ENCODE data around the gene PPP4R3A.

The PPP4R3A gene

DNA sequence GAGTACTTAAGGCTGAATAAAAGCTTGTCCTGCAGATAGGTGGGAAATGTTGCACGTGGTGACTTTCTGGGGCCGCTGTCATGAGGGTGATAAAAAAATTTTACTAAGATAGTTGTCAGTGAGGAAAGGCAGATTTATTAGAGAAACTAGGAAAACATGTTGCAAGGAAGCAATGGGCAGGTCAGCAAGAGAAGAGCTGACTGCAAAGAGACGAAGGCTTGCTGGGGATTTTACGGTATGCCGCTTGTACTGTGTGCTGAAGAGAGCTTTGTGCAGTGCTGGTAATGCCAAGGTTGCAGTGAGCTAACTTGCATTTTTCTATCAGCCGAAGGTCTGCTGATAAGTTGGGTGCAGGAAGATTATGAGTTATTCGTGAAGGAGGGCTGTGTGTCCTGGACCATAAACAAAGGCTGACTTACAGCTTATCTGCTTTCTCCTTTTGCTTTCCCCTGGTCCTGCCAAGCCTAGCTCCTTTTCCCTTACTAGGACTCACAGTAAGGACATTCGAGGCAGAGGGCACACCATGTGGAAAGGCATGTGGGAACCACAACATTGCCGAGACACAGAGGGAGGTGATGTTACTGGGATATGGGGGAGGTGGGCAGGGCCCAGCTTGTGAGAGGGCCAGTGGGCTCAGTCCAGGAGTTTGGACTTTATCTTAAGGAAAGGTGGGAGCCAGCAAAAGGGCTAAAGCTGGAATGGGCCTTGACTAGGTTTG is 85.1 kb downstream of the PPP4R3A start:
- DNase-seq (ENCODE audit: low read depth) = no peak
- in situ Hi-C loops (cut with HindIII; ENCODE audit: low sequenced_read_pairs) = loop anchor here (5.0 kb wide), 1 partner anchor 78 kb away; no protein-coding TSS in a partner anchor
- H3K4me3 ChIP-seq (ENCODE audit: low read depth, low read length) = no peak overlapping the region
- TF ChIP-seq CTCF (IDR thresholded peaks at IDR 0.05; ENCODE audit: low read depth, low read length, missing control alignments) = no peak

GRCh38 chr14:91420686-91421085 is 89.4 kb downstream of the PPP4R3A start:
- no peak for DNase-seq (ENCODE audit: low read depth)
- no peak overlapping the region for H3K4me3 ChIP-seq (ENCODE audit: low read depth, low read length)
- in situ Hi-C loops (cut with HindIII; ENCODE audit: low sequenced_read_pairs) = loop anchor here (5.0 kb wide), 1 partner anchor 73 kb away; no protein-coding TSS in a partner anchor
- TF ChIP-seq CTCF (IDR thresholded peaks at IDR 0.05; ENCODE audit: low read depth, low read length, missing control alignments) = no peak

GRCh38 chr14:91419451-91419850 is 90.7 kb downstream of the PPP4R3A start:
- no peak for TF ChIP-seq CTCF (IDR thresholded peaks at IDR 0.05; ENCODE audit: low read depth, low read length, missing control alignments)
- in situ Hi-C loops (cut with HindIII; ENCODE audit: low sequenced_read_pairs) = no loop called here
- no peak overlapping the region for H3K4me3 ChIP-seq (ENCODE audit: low read depth, low read length)
- DNase-seq (ENCODE audit: low read depth) = no peak

- in situ Hi-C loops (cut with HindIII; ENCODE audit: low sequenced_read_pairs) = no loop called here
- no peak for DNase-seq (ENCODE audit: low read depth)
- no peak for TF ChIP-seq CTCF (IDR thresholded peaks at IDR 0.05; ENCODE audit: low read depth, low read length, missing control alignments)
- no peak overlapping the region for H3K4me3 ChIP-seq (ENCODE audit: low read depth, low read length)
Observed at GRCh38 chr14:91419044-91419397, 91.1 kb downstream of the PPP4R3A start.

GRCh38 chr14:91418387-91419043 is 91.6 kb downstream of the PPP4R3A start:
- DNase-seq (ENCODE audit: low read depth) = no peak
- peak; percentile 96 for TF ChIP-seq CTCF (IDR thresholded peaks at IDR 0.05; ENCODE audit: low read depth, low read length, missing control alignments)
- in situ Hi-C loops (cut with HindIII; ENCODE audit: low sequenced_read_pairs) = no loop called here
- H3K4me3 ChIP-seq (ENCODE audit: low read depth, low read length) = peak overlapping the region; percentile 9

- peak overlapping the region; percentile 9 for H3K4me3 ChIP-seq (ENCODE audit: low read depth, low read length)
- no peak for DNase-seq (ENCODE audit: low read depth)
- in situ Hi-C loops (cut with HindIII; ENCODE audit: low sequenced_read_pairs) = no loop called here
- no peak for TF ChIP-seq CTCF (IDR thresholded peaks at IDR 0.05; ENCODE audit: low read depth, low read length, missing control alignments)
Observed at GRCh38 chr14:91417983-91418386, 92.1 kb downstream of the PPP4R3A start.
